Activated naive CD8-positive, alpha-beta T cell treated with anti-CD3 and anti-CD28 coated beads, Interleukin-2, amount 10 ng/mL, durations not matched to agents 7 days and 5 days (primary cell): Measurements from ENCODE around the gene MYL9. TPM values are rescaled to one million over a fixed set of nuclear protein-coding genes. Genes with fewer than 3 reads are reported as not detected.
A peak's percentile ranks its signal among the peaks of the same experiment; 100 is the strongest.

Source experiments
- ATAC-seq: fragments of 150-1000 bp; cut with Tn5 transposase; one replicate; pipeline ENCODE4 v1.10.0; 2021; ENCODE audit warnings: low read depth, moderate library complexity
- POLR2A ChIA-PET: fragments of 350-600 bp; sonication (Branson Sonifier 250); formaldehyde crosslinking; loops from one replicate; lab custom pipeline; 2021; ENCODE audit warnings: antibody characterized with exemption; lab: Charles Lee
- DNase-seq: peaks from one replicate; pipeline ENCODE4 v3.0.0; 2021
- H3K27ac Mint-ChIP-seq: one replicate; pipeline ENCODE4 v1.8.0; 2022; ENCODE audit warnings: mild to moderate bottlenecking, mixed read lengths
- H3K27me3 Mint-ChIP-seq: one replicate; pipeline ENCODE4 v1.8.0; 2022; ENCODE audit warnings: mild to moderate bottlenecking, moderate library complexity, mixed read lengths
- H3K36me3 Mint-ChIP-seq: one replicate; pipeline ENCODE4 v1.8.0; 2021; ENCODE audit warnings: mild to moderate bottlenecking, mixed read lengths
- H3K4me1 Mint-ChIP-seq: one replicate; pipeline ENCODE4 v1.8.0; 2021; ENCODE audit warnings: mixed read lengths
- H3K4me3 Mint-ChIP-seq: one replicate; pipeline ENCODE4 v1.8.0; 2022; ENCODE audit warnings: mild to moderate bottlenecking, moderate library complexity, mixed read lengths
- H3K9me3 Mint-ChIP-seq: one replicate; pipeline ENCODE4 v1.8.0; 2021; ENCODE audit warnings: mixed read lengths
- total RNA-seq, 2 experiments: library from RNA; stranded (reverse); gene quantifications; one replicate each; pipeline ENCODE4 v1.2.3, GENCODE V29; 2021

MYL9 gene
- total RNA-seq, 2 experiments from 2014 or later, result 0.51 to 0.61 TPM

DNA sequence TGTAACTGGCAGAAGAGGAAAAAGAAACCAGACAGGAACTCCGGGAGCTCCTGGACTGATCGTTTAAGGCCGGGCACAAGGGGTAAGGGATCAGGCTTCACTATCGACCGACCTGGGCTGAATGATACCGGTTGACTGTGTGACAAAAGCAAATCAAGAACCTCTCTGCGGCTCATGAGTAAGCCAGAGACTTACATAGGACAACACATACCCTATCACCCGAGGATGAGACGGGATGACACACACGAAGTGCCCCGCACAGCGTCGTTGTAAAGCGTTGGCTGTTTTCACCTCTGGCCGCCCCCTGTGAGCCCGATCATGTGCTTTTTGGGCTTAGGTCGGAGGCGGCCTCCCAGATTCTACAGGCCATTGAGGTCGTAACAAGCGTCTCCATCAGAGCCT, 31.4 kb downstream of the MYL9 start:
- peaks cover 15% of the 10 kb centered on the region for H3K36me3 Mint-ChIP-seq
- H3K9me3 Mint-ChIP-seq, result no peaks in the 10 kb centered on the region
- DNase-seq, result no peak
- no peaks in the 10 kb centered on the region for H3K27me3 Mint-ChIP-seq
- H3K4me1 Mint-ChIP-seq, result peaks cover 32% of the 10 kb centered on the region
- POLR2A ChIA-PET, result interaction anchor here (0.9 to 10.0 kb wide), 10 partner anchors 20 to 619 kb away, joined by 3 to 195 read pairs (median 6); partner anchors contain the start of genes RAB5IF, SCAND1 and SLA2
- peak; percentile 61 for ATAC-seq
- peak overlapping the region; percentile 85 for H3K4me3 Mint-ChIP-seq
- H3K27ac Mint-ChIP-seq, result peak overlapping the region; percentile 97

DNA sequence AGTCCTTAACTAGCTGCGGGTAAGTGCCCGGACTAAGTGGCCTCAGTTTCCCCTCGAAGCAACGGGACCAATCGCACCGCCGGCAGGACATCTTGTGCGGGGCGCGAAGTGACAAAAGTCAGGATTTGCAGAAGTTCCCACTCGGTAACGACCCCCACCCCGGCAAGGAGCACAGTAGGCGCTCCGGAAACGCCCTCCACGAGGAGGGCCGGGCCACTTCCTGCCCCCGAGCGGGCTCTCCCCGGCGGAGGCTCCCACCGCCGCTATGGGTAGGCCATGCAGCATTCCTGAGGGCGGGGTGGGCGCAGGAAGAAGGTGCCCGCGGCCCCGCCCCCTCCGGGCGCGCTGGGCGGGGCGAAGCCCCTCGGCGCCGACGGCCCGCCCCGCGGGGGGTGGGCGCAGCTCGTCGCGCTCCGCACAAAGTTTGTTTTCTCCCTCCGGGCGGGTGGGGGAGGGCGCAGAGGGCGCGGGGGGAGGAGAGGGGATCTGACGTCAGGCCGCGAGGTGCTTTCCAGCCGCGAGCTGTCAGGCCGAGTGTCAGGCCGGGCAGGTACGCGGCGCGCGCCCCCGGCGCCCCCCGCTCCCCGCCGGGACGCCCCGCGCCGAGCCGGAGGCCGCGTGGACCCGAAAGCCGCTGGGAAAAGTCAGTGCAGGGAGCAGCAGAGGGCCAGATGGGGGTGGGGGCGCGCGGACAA, 31.9 kb downstream of the MYL9 start, which contains the start of gene TGIF2:
Gene TGIF2, plus strand, starts transcription at position 495 of the 695 bp plus-strand sequence. CDS start 5,178 bp downstream, outside the sequence.
- H3K27ac Mint-ChIP-seq, result peak within 1 kb of the TSS; percentile 97
- no peaks in the 10 kb centered on the region for H3K27me3 Mint-ChIP-seq
- peak; percentile 82 for ATAC-seq
- H3K9me3 Mint-ChIP-seq, result no peaks in the 10 kb centered on the region
- H3K4me3 Mint-ChIP-seq, result peak within 1 kb of the TSS; percentile 94
- peaks cover 32% of the 10 kb centered on the region for H3K4me1 Mint-ChIP-seq
- H3K36me3 Mint-ChIP-seq, result peaks cover 15% of the 10 kb centered on the region
- POLR2A ChIA-PET, result interaction anchor here (0.9 to 10.0 kb wide), 12 partner anchors 9 to 619 kb away, joined by 3 to 195 read pairs (median 5); partner anchors contain the start of genes RAB5IF, SCAND1 and SLA2
- peak; percentile 96 for DNase-seq

GRCh38 chr20:36573798-36574365, 32.6 kb downstream of the MYL9 start:
- peak; percentile 61 for DNase-seq
- H3K4me1 Mint-ChIP-seq, result peaks cover 32% of the 10 kb centered on the region
- H3K27me3 Mint-ChIP-seq, result no peaks in the 10 kb centered on the region
- no peaks in the 10 kb centered on the region for H3K9me3 Mint-ChIP-seq
- POLR2A ChIA-PET, result interaction anchor here (0.8 to 10.0 kb wide), 12 partner anchors 8 to 620 kb away, joined by 3 to 195 read pairs (median 5); partner anchors contain the start of genes RAB5IF, SCAND1 and SLA2
- peak; percentile 1 for ATAC-seq
- peak overlapping the region; percentile 95 for H3K27ac Mint-ChIP-seq
- peaks cover 15% of the 10 kb centered on the region for H3K36me3 Mint-ChIP-seq
- peak overlapping the region; percentile 94 for H3K4me3 Mint-ChIP-seq

DNA sequence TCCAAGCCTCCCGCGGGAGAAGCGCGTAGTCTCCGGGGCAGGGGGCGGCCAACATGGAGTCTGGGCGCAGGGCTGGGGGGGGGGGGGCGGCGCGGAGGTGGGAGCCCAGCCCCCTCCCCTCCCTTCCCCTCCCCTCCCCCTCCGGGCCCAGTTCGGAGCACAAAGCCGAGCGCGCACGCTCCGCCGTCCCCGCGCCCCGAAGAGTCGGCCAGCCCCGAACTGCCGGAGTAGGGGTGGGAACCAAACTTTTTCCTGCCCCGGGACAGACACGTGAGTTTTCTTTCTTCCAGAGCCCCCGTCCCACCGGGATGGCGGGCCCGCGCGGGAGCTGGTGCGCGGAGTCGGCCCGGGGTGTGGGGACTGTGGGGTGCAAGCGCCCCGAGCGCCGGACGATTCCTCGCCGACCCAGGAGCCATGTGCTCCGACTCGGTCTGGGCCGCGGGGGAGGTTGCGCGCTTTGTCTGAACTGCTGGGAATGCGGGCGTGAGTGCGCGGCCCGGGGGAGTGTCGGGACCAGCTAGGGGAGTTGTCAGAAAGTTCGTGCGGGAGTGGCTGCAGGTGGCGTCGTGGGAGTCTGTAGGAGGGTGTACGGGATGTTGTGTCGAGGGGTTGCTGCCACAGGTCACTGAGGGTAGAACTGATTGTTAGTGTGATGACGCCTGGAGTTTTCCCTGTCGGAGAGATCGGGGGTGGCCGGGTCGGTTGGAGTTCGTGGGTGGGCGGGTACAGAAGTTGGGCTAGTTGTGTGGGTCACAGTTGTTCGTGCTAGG, 33.2 kb downstream of the MYL9 start:
- Mint-ChIP-seq H3K27ac (peak overlapping the region; percentile 95), H3K4me3 (peak overlapping the region; percentile 94), H3K4me1 (peaks cover 35% of the 10 kb centered on the region), H3K27me3 (no peaks in the 10 kb centered on the region), H3K36me3 (peaks cover 18% of the 10 kb centered on the region), H3K9me3 (no peaks in the 10 kb centered on the region)
- POLR2A ChIA-PET, result interaction anchor here (0.8 to 10.0 kb wide), 8 partner anchors 8 to 162 kb away, joined by 3 to 195 read pairs (median 4); partner anchors contain the start of genes RAB5IF and SLA2
- peak; percentile 68 for DNase-seq
- peak; percentile 11 for ATAC-seq

DNA sequence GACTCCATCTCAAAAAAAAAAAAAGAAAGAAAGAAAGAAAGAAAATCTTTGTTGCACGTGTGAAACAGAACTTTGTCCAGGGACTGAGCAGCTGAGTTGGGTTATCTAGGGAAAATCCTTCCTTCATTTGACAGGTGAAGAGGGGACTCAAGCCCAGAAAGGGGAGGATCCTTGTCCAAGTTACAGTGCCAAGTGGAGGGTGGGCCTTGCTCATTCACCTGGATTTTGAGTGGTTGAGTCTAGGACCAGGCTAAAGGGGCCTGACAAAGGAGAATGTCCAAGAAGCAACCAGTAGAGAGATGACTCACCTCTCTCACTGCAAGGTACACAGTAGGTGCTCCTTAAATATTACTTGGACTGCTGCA, 34.7 kb downstream of the MYL9 start:
- Mint-ChIP-seq H3K4me3 (no peak overlapping the region), H3K27me3 (no peaks in the 10 kb centered on the region), H3K36me3 (peaks cover 25% of the 10 kb centered on the region), H3K9me3 (no peaks in the 10 kb centered on the region), H3K4me1 (peaks cover 42% of the 10 kb centered on the region), H3K27ac (peak overlapping the region; percentile 36)
- DNase-seq (no peak), ATAC-seq (no peak)
- POLR2A ChIA-PET, result interaction anchor here (10.0 kb wide), 1 partner anchor 16 kb away, joined by 195 read pairs; no protein-coding TSS in a partner anchor

DNA sequence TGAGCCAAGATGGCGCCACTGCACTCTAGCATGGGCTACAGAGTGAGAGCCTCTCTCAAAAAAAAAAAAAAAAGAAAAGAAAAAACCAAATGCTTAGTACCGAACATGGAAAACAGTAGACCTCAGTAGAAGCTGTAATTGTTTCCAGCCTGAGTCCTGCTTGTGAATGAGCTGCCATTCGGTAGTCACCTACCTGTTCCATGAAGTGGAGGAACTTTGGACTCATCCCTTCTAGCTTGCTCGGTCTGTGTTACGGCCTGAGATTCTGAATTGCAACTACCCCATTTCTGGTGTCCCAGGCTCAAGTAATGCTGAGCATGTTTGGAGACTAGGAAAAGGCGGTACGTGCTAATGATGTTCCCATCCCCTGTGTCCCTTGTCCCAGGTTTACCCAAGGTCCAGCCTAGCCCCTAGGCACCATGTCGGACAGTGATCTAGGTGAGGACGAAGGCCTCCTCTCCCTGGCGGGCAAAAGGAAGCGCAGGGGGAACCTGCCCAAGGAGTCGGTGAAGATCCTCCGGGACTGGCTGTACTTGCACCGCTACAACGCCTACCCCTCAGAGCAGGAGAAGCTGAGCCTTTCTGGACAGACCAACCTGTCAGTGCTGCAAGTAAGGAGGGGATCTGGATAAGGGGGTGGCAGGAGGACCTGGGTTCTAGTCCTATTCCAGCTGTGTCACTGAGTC, 37.2 kb downstream of the MYL9 start:
- no peaks in the 10 kb centered on the region for H3K27me3 Mint-ChIP-seq
- POLR2A ChIA-PET, result interaction anchor here (0.6 to 10.0 kb wide), 3 partner anchors 14 to 42 kb away, joined by 4 to 195 read pairs (median 5); no protein-coding TSS in a partner anchor
- H3K9me3 Mint-ChIP-seq, result no peaks in the 10 kb centered on the region
- H3K36me3 Mint-ChIP-seq, result peaks cover 33% of the 10 kb centered on the region
- H3K27ac Mint-ChIP-seq, result no peak overlapping the region
- H3K4me1 Mint-ChIP-seq, result peaks cover 35% of the 10 kb centered on the region
- ATAC-seq, result no peak
- H3K4me3 Mint-ChIP-seq, result no peak overlapping the region
- no peak for DNase-seq

DNA sequence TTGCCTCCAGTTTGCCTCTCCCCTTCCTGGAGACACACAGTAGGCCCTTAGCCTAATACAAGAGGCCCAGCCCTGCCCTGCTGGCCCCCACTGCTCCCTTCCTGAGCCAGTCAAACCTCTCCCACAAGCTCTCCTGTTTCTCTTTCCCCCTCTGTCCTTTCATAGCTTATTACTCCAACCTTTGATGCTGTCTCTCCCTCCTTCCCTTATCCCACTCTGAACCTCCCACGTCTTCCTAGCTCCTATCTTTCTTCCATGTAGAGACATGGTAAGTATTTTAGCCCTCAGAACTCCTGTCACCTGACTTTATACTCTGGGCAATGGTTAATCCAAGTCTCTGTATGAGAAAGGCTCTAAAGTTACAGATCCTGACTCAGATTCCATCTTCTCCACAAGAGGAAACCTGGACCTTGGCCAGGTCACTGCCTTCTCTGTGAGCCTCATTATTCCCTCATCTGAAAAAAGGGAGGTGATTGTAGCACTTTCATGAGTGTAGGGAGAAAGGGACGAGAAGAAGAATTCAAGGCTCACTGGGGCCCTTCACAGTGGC, 38.8 kb downstream of the MYL9 start:
- no peaks in the 10 kb centered on the region for H3K9me3 Mint-ChIP-seq
- H3K4me1 Mint-ChIP-seq, result peaks cover 34% of the 10 kb centered on the region
- H3K4me3 Mint-ChIP-seq, result no peak overlapping the region
- H3K27me3 Mint-ChIP-seq, result no peaks in the 10 kb centered on the region
- ATAC-seq, result no peak
- DNase-seq, result no peak
- H3K27ac Mint-ChIP-seq, result peak overlapping the region; percentile 78
- POLR2A ChIA-PET, result no interaction called here
- H3K36me3 Mint-ChIP-seq, result peaks cover 32% of the 10 kb centered on the region

- peaks cover 24% of the 10 kb centered on the region for H3K4me1 Mint-ChIP-seq
- POLR2A ChIA-PET, result interaction anchor here (1.0 to 1.3 kb wide), 2 partner anchors 9 to 23 kb away, joined by 3 read pairs; partner anchors contain the start of gene TGIF2
- H3K4me3 Mint-ChIP-seq, result peak overlapping the region; percentile 1
- no peaks in the 10 kb centered on the region for H3K9me3 Mint-ChIP-seq
- H3K27ac Mint-ChIP-seq, result peak overlapping the region; percentile 78
- no peaks in the 10 kb centered on the region for H3K27me3 Mint-ChIP-seq
- DNase-seq (no peak), ATAC-seq (peak; percentile 95)
- H3K36me3 Mint-ChIP-seq, result peaks cover 23% of the 10 kb centered on the region
Measured at GRCh38 chr20:36582322-36582721, 41.0 kb downstream of the MYL9 start.

DNA sequence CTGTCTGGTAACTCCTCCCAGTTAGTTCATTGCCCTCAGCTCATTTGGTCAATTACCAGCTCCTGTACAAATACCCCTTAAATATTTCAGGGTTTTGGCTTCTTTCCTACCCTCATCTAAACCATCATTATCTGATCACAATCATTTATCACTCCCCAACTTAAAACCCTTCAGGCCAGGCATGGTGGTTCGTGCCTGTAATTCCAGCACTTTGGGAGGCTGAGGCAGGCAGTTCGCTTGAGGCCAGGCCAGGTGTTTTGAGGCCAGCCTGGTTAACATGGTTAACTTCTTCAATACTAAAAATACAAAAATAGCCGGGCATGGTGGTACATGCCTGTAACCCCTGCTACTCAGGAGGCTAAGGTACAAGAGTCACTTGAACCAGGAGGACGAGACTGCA, 41.5 kb downstream of the MYL9 start:
- no peak for ATAC-seq
- peaks cover 27% of the 10 kb centered on the region for H3K4me1 Mint-ChIP-seq
- peak overlapping the region; percentile 78 for H3K27ac Mint-ChIP-seq
- DNase-seq, result no peak
- H3K4me3 Mint-ChIP-seq, result peak overlapping the region; percentile 1
- H3K27me3 Mint-ChIP-seq, result no peaks in the 10 kb centered on the region
- peaks cover 23% of the 10 kb centered on the region for H3K36me3 Mint-ChIP-seq
- H3K9me3 Mint-ChIP-seq, result no peaks in the 10 kb centered on the region
- POLR2A ChIA-PET, result interaction anchor here (1.0 kb wide), 1 partner anchor 9 kb away, joined by 3 read pairs; the partner anchor contains the start of gene TGIF2

- Mint-ChIP-seq H3K27me3 (no peaks in the 10 kb centered on the region), H3K36me3 (peaks cover 23% of the 10 kb centered on the region), H3K4me1 (peaks cover 27% of the 10 kb centered on the region), H3K27ac (peak overlapping the region; percentile 64), H3K4me3 (no peak overlapping the region), H3K9me3 (no peaks in the 10 kb centered on the region)
- DNase-seq (no peak), ATAC-seq (no peak)
- POLR2A ChIA-PET, result interaction anchor here (18.2 kb wide), 1 partner anchor 10 kb away, joined by 195 read pairs; the partner anchor contains the start of gene TGIF2
Measured at GRCh38 chr20:36584018-36584481, 42.7 kb downstream of the MYL9 start.

DNA sequence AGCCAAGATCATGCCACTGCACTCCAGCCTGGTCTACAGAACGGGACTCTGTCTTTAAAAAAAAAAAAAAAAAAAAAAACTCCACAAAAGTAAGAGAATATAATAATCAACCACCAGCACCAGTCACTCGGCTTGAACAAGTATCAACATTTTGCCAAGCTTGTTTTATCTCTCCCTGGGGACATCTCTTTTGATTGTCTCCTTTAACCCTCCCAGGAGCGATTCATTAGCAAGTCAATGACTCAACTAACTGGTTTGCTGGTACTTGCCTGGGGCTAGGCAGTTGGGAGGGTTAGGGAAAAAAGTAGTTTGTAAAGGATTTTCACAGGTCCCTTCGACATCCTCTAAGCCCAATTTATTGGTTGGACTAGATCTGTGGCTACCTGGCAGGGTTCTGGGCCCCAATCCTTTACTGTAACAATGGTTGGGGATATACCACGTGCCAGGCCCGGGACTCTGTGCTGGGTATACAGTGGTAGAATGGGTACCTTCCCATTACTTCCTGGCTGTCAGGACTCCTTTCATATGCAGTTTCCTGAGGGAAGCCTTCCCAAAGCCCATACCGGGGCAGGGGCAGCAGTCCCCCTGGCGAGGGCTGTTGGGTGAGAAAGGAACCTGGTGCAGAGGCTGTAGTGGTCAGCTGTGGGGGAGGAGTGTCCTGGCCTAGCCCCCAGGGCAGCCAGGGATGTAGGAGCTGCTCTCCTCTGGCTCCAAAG, 44.2 kb downstream of the MYL9 start:
- Mint-ChIP-seq H3K27me3 (no peaks in the 10 kb centered on the region), H3K9me3 (no peaks in the 10 kb centered on the region), H3K4me3 (no peak overlapping the region), H3K4me1 (peaks cover 22% of the 10 kb centered on the region), H3K27ac (no peak overlapping the region), H3K36me3 (peaks cover 15% of the 10 kb centered on the region)
- no peak for ATAC-seq
- no peak for DNase-seq
- POLR2A ChIA-PET, result interaction anchor here (0.7 to 18.2 kb wide), 2 partner anchors 10 to 11 kb away, joined by 3 to 195 read pairs; partner anchors contain the start of gene TGIF2
